ENCODE data around the gene CFAP57. TPM values are rescaled to one million over a fixed set of nuclear protein-coding genes. Genes with fewer than 3 reads are reported as not detected.

CFAP57 gene
- total RNA-seq, 1 donor from 2014 or later: 0.27 TPM

- no peak overlapping the region for H3K4me3 Mint-ChIP-seq
Observed at GRCh38 chr1:43217747-43218146, 45.6 kb downstream of the CFAP57 start.

GRCh38 chr1:43220905-43221778, 49.0 kb downstream of the CFAP57 start:
- H3K9me3 Mint-ChIP-seq: no peaks in the 10 kb centered on the region
- H3K4me1 Mint-ChIP-seq: no peaks in the 10 kb centered on the region
- no peaks in the 10 kb centered on the region for H3K36me3 Mint-ChIP-seq
- TF ChIP-seq CTCF (IDR thresholded peaks at IDR 0.05; ENCODE audit: unreplicated experiment): no peak
- H3K4me3 Mint-ChIP-seq: no peak overlapping the region
- DNase-seq (ENCODE audit: low spot score in 2 of 2, unreplicated experiment in 2 of 2): no peak
- peaks cover 2% of the 10 kb centered on the region for H3K27me3 Mint-ChIP-seq (ENCODE audit: low read depth)
- no peak overlapping the region for H3K27ac Mint-ChIP-seq

More at GRCh38 chr1:43217747-43218146, 45.6 kb downstream of the CFAP57 start:
- peaks cover 14% of the 10 kb centered on the region for H3K9me3 Mint-ChIP-seq
- H3K27ac Mint-ChIP-seq: no peak overlapping the region
- no peaks in the 10 kb centered on the region for H3K4me1 Mint-ChIP-seq
- TF ChIP-seq CTCF (IDR thresholded peaks at IDR 0.05; ENCODE audit: unreplicated experiment): no peak
- DNase-seq (ENCODE audit: low spot score in 2 of 2, unreplicated experiment in 2 of 2): no peak
- H3K27me3 Mint-ChIP-seq (ENCODE audit: low read depth): no peaks in the 10 kb centered on the region
- peaks cover 9% of the 10 kb centered on the region for H3K36me3 Mint-ChIP-seq

GRCh38 chr1:43221797-43222196, 49.7 kb downstream of the CFAP57 start:
- no peak for DNase-seq (ENCODE audit: low spot score in 2 of 2, unreplicated experiment in 2 of 2)
- Mint-ChIP-seq H3K27me3 (ENCODE audit: low read depth) (peaks cover 2% of the 10 kb centered on the region), H3K9me3 (no peaks in the 10 kb centered on the region), H3K4me1 (no peaks in the 10 kb centered on the region), H3K4me3 (no peak overlapping the region), H3K36me3 (no peaks in the 10 kb centered on the region), H3K27ac (no peak overlapping the region)
- no peak for TF ChIP-seq CTCF (IDR thresholded peaks at IDR 0.05; ENCODE audit: unreplicated experiment)

- peaks cover 6% of the 10 kb centered on the region for H3K4me1 Mint-ChIP-seq
- H3K4me3 Mint-ChIP-seq: no peak overlapping the region
- no peak for TF ChIP-seq CTCF (IDR thresholded peaks at IDR 0.05; ENCODE audit: unreplicated experiment)
- no peak overlapping the region for H3K27ac Mint-ChIP-seq
- DNase-seq (ENCODE audit: low spot score in 2 of 2, unreplicated experiment in 2 of 2): peak in 1 of 2 experiments; percentile 19
- H3K36me3 Mint-ChIP-seq: no peaks in the 10 kb centered on the region
- H3K9me3 Mint-ChIP-seq: no peaks in the 10 kb centered on the region
- H3K27me3 Mint-ChIP-seq (ENCODE audit: low read depth): peaks cover 2% of the 10 kb centered on the region
Observed at GRCh38 chr1:43222879-43223278, 50.7 kb downstream of the CFAP57 start.

- TF ChIP-seq CTCF (IDR thresholded peaks at IDR 0.05; ENCODE audit: unreplicated experiment): no peak
- Mint-ChIP-seq H3K9me3 (no peaks in the 10 kb centered on the region), H3K4me1 (peaks cover 9% of the 10 kb centered on the region), H3K36me3 (no peaks in the 10 kb centered on the region), H3K27me3 (ENCODE audit: low read depth) (peaks cover 2% of the 10 kb centered on the region), H3K4me3 (no peak overlapping the region), H3K27ac (no peak overlapping the region)
- DNase-seq (ENCODE audit: low spot score in 2 of 2, unreplicated experiment in 2 of 2): peak in 1 of 2 experiments; percentile 16
Observed at GRCh38 chr1:43225168-43225567, 53.0 kb downstream of the CFAP57 start.

Data from mesothelial cell of epicardium (in vitro differentiated cells).